NCI-H1105 treated with DMSO at 0.1 percent for 48 hours (cell line): ENCODE data around the gene AFDN.

Experiments
- DNase-seq: peaks from one replicate; lab custom pipeline; 2025; lab: John Stamatoyannopoulos, UW

The AFDN gene

DNA sequence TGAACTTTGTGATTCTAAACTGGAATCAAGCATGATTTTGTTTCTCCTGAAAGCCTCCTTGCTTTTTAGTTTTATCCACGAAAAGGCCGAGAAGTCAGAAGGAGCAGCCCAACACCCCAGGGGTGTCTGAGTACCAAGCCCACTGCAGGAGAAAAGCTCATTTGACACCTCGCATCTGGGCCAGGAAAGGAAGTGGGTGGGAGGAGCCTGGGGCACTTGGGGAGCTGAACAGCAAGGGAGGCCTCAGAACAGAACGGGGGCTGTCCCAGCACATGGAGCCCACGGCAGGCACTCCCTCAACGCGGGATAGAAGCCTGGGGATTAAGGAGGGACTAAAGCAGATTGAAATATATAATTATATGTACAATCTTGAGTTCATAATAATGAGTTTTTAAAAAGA, 177.3 kb downstream of the AFDN start:
- no peak for DNase-seq

DNA sequence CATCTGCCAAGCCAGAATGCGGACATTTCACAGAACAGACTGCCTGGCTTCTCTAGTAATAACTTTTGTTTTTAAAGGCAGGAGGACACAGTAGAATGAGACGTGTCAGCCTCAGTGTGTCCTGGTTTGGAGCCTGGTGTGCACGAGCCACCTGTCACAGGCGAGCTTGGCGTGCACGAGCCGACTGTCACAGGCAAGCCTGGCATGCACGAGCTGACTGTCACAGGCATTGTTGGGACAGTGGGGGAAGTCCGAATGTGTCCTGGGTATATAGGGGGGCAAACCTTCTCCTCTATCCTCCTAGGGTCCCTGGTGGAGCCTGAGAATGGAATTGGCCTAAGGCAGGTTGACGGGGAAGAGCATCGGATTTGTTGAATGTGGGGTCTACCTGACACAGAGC, 178.2 kb downstream of the AFDN start:
- DNase-seq = no peak

DNA sequence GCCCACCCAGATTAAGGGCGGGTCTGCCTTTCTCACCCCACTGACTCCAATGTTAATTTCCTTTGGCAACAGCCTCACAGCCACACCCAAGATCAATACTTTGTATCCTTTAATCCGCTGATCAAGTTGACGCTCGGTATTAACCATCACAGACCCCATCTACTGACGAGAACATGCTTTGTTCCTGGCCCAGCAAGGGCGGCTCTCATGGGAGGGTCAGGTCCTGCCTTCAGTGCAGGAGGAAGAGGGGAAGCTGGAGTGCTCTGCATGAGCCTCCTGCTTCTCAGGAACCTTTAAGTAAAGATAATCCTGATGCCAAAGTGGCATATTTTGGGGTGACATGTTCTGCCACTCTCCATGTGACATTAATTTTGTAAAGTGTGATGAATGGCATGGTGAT, 179.1 kb downstream of the AFDN start:
- no peak for DNase-seq

DNA sequence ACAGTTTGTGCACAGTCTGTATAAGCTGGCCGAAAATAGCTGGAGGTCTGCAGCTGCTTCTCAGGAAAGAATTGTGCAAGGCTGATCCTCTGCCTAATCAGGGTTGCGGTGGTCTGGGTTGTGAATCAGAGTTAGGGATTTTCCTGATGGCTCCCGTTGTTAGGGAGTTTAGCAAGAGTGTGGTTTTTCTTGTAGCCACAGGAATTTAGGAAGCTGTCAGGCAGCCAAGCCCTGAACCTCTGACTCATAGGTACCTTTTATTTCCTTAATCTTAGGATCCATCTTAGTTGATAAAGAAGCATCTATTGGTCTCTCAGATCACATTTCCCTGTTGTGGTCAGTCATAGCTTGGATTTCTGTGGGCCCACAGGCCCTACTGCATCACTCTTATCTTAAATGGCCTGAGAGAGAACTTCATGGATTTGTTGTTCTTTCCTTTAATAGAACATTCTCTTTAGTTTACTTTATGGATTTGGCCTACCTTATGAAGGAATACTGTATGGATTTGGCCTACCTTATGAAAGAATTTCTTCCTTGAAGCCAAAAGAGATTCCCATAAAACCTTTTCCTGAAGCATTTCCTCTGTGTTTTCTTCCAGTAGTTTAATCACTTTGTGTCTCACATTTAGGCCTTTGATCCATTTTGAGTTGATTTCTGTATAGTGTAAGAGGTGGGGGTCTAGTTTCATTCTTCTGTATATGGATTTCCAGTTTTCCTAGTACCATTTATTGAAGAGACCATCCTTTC, 181.1 kb downstream of the AFDN start:
- DNase-seq = no peak

DNA sequence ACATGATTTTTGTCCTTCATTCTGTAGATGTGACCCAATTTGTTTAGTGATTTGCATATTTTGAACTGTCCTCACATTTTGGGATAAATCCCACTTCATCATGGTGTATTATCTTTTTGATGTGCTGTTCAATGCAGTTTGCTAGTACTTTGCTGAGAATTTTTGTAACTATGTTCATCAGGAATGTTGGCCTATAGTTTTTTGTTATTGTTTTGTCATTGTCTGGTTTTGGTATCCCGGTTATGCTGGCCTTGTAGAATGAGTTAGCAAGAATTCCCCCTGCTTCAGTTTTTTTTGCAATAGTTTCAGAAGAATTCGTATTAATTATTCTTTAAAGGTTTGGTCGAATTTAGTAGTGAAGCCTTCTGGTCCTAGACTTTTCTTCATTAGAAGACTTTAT, 182.6 kb downstream of the AFDN start:
- no peak for DNase-seq

DNA sequence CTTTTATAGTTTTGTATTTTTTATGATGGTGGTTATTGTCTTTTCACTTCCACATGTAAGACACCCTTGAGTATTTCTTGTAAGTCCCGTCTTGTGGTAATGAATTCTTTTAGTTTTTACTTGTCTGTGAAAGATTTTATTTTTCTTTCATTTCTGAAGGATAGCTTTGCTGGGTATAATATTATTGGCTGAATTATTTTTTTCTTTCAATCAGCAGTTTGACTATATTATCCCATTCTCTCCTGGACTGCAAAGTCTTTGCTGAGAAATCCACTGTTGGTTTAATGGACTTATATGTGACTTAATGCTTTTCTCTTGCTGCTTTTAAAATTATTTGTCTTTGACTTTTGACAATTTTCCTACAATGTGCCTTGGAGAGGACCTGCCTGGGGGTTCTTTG, 184.6 kb downstream of the AFDN start:
- no peak for DNase-seq

DNA sequence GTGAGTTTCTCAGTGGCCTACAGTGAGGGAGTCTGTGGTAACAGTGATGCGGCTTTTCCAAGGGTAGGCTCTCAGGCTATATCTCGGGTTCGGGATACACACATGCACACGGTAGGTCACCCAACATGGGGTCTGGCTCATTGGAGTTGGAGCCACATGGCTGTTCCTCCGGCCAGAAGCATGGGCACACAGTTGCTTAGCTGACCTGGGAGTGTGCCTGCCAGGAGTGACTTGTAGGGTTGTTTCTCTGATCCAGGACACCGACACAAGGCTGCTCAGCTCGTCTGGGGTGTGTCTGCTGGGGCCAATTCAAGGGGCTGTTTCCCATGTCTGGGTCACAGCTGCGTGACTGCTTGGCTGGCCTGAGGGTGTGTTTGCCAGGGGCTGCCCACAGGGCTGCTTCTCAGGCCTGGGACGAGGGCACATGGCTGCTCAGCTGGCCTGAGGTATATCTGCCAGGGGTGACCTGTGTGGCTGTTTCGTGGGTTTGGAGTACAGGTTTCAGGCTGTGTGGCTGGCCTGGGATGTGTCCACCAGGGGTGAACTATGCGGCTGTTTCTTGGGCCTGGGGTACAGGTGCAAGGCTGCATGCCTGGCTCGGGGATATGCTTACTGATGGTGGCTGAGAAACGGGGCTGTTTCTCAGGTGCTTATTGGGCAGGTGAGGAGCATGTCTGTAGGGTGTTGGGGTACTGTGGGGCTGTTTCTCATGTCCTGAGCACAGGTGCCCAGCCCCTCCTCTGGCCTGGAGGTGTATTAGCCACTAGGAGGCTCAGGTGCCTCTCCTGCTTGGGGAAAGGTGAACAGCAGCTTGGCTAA, 185.9 kb downstream of the AFDN start:
- DNase-seq = no peak

DNA sequence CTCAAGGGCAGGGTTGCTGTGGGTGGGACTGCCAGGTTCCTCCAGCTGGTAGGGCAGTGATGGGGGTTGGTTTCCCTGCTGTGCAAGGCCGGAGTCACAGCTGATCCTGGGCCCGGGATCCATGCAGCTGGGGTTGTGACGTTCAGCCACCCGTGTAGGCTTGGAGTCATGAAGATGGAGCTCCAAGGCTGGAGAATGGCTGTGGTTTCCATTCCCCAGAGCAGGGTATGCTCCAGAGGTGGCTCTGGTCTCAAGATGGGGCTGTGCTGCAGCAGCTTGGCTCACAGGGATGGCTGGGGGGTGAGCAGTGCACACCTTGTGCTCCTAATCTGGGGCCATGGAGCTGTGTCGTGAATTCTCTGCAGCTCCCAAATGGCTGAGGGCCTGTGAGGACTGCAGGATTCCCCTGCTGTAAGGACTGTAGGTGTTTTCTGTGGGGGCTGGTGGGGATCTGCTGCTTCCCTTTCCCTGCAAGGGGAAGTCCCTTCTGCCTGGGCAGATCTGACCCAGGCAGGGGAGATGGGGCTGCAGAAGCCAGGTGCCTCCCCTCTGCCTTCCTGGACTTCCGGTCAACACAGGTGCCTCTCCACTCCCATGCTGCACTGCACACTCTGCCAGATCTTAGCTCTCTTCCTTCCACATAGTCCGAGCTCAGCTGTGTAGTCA, 186.7 kb downstream of the AFDN start:
- DNase-seq = no peak

DNA sequence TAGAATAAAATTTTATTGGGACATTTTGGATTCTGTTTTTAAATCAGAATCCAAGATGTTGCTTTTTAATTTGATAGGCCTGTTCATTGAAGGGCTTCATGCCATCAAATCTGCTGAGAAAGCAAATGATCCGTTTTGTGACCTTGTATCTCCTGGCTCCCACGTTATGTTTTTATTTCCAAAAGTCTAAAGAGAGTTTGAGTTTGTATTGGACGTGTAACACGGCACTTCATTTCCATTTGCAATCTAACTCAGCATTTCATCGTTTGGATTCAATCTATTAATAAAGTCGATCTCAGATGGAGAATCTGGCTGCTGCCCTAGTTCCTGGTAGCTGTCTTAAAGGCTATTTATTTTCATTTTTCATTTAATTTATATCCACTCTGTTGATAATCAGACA, 187.7 kb downstream of the AFDN start:
- no peak for DNase-seq

DNA sequence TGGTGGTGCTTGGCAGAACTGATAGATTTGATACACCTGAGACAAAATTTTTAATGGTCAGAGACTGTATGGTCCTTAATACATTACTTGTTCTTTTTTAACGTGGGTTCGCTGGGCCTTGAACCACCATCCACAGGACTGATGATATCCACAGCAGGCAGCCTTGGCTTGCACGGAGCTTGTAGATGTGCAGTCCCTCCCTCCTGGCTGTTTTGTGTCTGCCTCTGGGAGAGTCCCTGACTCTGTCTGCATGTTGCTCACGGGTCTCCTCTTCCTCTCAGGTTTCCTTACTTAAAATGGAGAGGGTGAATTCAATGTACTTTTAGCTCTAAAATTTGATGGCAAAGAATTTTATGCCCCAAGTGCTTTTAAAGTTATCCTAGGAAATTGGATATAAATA, 188.3 kb downstream of the AFDN start:
- DNase-seq = no peak

DNA sequence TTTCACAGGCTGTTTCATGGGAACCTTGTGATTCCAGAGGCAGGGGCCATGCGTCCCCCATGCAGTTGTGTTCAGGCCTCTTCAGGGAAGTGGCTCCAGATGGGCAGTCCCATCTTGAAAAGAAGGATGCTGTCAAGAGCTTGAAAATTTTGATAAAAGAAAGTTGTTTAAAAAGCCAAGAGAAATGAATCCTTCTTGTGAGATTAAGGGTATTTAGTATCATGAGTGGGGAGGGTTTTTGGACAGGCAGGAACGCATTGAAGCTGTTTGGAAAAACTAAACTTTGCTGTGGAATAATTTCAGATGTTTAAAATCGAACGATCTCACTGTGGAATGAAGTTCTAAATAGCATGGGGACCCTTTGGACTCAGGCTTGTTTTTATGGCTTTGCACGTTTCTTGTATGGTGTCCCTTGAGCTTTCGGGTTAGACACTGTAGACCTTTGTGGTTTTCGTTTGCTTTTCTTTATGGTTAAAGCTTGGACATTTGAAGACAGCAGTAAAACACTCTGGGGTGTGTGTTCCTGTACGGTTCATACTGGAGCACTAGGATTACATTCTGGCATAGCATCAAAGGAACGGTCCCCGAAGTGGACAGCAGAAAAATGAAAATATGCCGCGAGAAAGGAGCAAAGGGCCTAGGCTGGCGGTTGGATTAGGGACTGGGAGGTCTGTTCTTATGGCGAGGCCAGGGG, 188.9 kb downstream of the AFDN start:
- no peak for DNase-seq

DNA sequence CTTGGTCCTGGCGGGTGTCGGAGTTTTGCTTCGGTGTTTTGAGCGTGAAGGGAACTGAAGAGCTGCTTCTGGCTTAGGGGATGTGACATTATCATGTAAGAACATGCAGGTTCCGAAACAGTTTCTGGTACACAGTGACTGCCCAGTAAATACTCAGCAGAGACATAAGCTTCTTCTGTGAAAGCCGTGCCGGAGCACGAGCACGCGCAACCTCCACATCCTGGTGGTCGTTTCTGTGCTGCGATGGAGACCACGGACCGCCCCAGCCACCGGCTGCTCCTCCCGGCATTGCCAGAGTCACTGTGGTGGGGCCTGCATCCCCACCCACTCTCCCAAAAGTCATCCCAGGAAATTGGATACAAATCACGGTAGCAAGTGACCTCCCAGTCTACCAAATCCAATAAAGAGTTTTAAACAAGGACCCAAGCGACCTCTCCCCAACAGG, 189.5 kb downstream of the AFDN start:
- no peak for DNase-seq

DNA sequence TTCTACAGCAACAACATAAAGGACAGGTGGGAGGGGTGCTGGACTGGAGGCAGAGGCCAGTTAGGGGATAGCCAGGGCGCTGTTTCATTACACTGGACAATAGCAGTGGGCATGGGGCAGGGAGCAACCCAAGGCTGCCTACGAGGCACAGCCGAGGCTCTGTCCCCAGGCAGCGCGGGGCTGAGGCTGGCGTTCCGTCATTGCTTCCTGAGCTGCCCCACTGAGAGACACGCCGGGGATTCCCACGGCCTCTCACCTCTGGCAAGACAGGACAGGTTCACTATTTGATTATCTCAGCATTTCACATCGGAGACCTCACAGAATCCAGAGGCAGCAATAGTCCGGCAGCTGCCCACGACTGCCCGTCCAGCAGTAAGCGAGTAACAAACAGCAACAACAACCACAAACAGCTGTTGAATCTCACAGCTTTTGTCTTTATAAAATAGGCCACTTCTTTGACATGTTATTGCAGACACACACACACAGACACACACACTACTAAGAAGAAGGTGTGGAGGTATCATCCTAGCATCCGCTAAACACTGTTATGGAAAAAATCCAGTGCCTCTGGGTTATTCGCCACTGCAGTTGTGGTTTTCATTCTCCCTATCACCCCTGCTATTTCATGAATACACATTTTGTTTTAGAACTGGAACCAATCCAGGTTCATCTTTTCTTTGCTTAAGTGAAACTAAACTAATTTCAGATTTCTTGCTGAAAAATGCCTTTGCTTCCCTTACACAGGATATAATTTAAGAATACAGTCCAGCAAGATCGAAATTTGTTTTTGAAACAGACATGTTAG, 190.2 kb downstream of the AFDN start:
- DNase-seq = no peak

DNA sequence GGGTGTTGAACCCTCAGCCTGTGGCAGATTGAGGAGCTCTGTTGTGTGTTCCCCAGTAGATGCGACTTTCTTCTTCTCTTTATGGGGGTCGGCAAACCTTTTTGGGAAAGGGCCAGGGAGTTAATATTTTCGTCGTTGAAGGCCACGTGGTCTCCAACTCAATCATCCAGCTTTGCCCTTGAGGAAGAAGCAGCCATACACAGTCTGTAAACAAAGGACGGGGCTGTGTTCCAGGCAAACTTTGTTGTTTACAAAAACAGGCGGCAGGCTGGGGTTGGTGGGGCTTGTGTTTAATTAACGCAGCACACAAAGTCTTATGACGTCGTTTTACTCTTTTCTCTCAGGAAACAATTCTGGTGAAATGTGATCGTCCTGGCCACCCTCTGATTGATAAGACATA, 190.9 kb downstream of the AFDN start:
- no peak for DNase-seq

DNA sequence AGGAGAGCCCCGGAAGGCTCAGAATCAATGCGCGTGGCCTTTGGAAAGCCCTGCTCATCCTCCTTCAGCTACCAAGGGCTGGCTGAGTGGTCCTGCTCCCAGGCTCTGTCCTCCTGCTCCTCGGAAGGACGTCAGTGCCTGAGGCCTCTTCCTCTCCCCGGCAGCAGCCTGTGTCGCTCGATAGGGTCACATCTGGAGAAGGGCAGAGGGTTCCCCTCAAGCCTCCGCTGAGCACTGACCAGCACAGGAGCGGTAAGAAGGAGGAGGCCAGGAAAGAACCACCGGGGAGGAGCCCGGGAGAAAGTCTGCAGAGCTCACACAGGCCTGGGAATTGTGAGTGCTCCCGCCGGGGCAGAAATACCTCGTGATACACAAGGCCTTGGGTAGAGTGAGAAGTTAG, 192.0 kb downstream of the AFDN start:
- no peak for DNase-seq

DNA sequence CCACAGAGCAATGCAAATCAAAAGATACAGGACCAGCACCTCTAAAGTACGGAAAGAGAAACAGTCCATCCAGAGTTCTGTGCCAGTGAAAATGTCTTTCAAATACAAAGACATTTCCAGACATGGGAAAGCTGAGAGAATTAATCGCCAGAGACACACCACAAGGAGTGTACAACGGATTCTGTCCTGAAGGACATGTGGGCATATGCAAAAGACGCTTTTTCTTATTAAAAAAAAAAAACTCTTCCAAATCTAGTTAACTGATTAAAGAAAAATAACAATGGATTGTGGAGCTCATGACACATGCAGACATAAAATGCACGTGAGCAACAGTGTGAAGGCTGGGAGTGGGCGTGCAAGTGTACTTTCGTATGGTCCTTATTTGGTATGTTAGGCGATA, 193.5 kb downstream of the AFDN start:
- DNase-seq = no peak

DNA sequence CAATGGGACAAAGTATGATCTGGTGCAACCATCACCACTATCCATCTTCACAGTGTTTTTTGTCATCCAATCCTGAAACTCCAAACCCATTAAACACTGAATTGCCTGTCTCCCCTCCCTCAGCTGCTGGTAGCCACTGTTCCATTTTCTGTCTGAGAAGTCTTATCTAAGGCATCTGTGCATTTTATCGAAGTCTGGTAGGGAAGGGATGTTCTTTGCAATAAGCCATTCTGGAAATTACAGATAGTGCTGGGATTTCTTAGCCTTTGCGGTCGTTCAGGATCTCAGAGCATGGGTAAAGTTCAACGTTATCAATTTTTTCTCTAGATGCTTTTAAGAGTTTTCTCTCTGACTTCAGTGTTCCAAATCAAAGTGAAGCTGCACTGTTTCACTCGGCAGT, 194.9 kb downstream of the AFDN start:
- no peak for DNase-seq
